Measurements from ENCODE around the gene CORO2B. TPM values are rescaled to one million over a fixed set of nuclear protein-coding genes. Genes with fewer than 3 reads are reported as not detected.
"Not testable (repeated sequence)": the region's sequence is repeated elsewhere in the genome, so short reads cannot be mapped to it uniquely, and the experiment has no call there.

The CORO2B gene
- total and polyA plus RNA-seq, 10 donors: 0.93 to 8.8 (median 3.6) TPM

GRCh38 chr15:68743256-68743655 lies 164.5 kb downstream of the CORO2B start:
- no peak for DNase-seq
- no peak for TF ChIP-seq CTCF (IDR thresholded peaks at IDR 0.05 in 8 of 11, conservative IDR thresholded peaks at IDR 0.05 in 3 of 11)
- no peak for TF ChIP-seq POLR2AphosphoS5 (IDR thresholded peaks at IDR 0.05)
- no peak for TF ChIP-seq POLR2A (IDR thresholded peaks at IDR 0.05)
- no peaks in the 10 kb centered on the region for H3K27me3 ChIP-seq (replicated peaks in 1 of 7)
- intact Hi-C loops (cut with DNase I; ENCODE audit: low total_unique reads): no loop called here
- H3K9me3 ChIP-seq: no peaks in the 10 kb centered on the region
- no peak overlapping the region for H3K4me3 ChIP-seq
- no peak overlapping the region for H3K27ac ChIP-seq
- no peaks in the 10 kb centered on the region for H3K4me1 ChIP-seq
- no peaks in the 10 kb centered on the region for H3K36me3 ChIP-seq
- 86 to 96% (median 94%) methylated on average over 3 of the region's 3 CpGs for WGBS, 5 donors

- Histone ChIP-seq H3K4me1 (peaks cover 0 to 5% (median 0%) of the 10 kb centered on the region in 6 donors), H3K4me3 (no peak overlapping the region), H3K27ac (no peak overlapping the region), H3K9me3 (peaks cover 0 to 10% (median 5%) of the 10 kb centered on the region in 8 donors), H3K36me3 (no peaks in the 10 kb centered on the region), H3K27me3 (replicated peaks in 1 of 7) (no peaks in the 10 kb centered on the region)
- intact Hi-C loops (cut with DNase I; ENCODE audit: low total_unique reads): no loop called here
- 82 to 91% (median 88%) methylated on average over 7 of the region's 7 CpGs for WGBS, 5 donors
- DNase-seq: no peak
- TF ChIP-seq POLR2A (IDR thresholded peaks at IDR 0.05) (no peak), POLR2AphosphoS5 (IDR thresholded peaks at IDR 0.05) (no peak), CTCF (IDR thresholded peaks at IDR 0.05 in 8 of 11, conservative IDR thresholded peaks at IDR 0.05 in 3 of 11) (no peak)
Observed at GRCh38 chr15:68749365-68749764, 170.6 kb downstream of the CORO2B start.

- Histone ChIP-seq H3K4me1 (peaks cover 0 to 9% (median 1%) of the 10 kb centered on the region in 6 donors), H3K36me3 (no peaks in the 10 kb centered on the region), H3K27ac (no peak overlapping the region), H3K27me3 (replicated peaks in 1 of 7) (no peaks in the 10 kb centered on the region), H3K4me3 (no peak overlapping the region), H3K9me3 (peaks cover 0 to 10% (median 5%) of the 10 kb centered on the region in 8 donors)
- WGBS, 5 donors: 63 to 91% (median 79%) methylated on average over 2 of the region's 2 CpGs
- no peak for TF ChIP-seq POLR2AphosphoS5 (IDR thresholded peaks at IDR 0.05)
- no peak for TF ChIP-seq CTCF (IDR thresholded peaks at IDR 0.05 in 8 of 11, conservative IDR thresholded peaks at IDR 0.05 in 3 of 11)
- TF ChIP-seq POLR2A (IDR thresholded peaks at IDR 0.05): no peak
- no peak for DNase-seq
- intact Hi-C loops (cut with DNase I; ENCODE audit: low total_unique reads): no loop called here
Observed at GRCh38 chr15:68749793-68750192, 171.0 kb downstream of the CORO2B start.

- intact Hi-C loops (cut with DNase I; ENCODE audit: low total_unique reads): no loop called here
- H3K27me3 ChIP-seq (replicated peaks in 1 of 7): no peaks in the 10 kb centered on the region
- no peak overlapping the region for H3K4me3 ChIP-seq
- DNase-seq: no peak
- H3K27ac ChIP-seq: no peak overlapping the region
- no peaks in the 10 kb centered on the region for H3K36me3 ChIP-seq
- H3K4me1 ChIP-seq: peaks cover 0 to 22% (median 2%) of the 10 kb centered on the region in 6 donors
- no peak for TF ChIP-seq POLR2A (IDR thresholded peaks at IDR 0.05)
- peaks cover 0 to 10% (median 5%) of the 10 kb centered on the region in 8 donors for H3K9me3 ChIP-seq
Observed at GRCh38 chr15:68751622-68752021, 172.8 kb downstream of the CORO2B start.

GRCh38 chr15:68755731-68756130 lies 176.9 kb downstream of the CORO2B start:
- Histone ChIP-seq H3K9me3 (no peaks in the 10 kb centered on the region), H3K27ac (peak overlapping the region in 2 of 8 donors; percentile 79 to 84), H3K4me3 (no peak overlapping the region), H3K27me3 (replicated peaks in 1 of 7) (peaks cover 0 to 7% (median 0%) of the 10 kb centered on the region in 7 donors), H3K4me1 (peaks cover 0 to 22% (median 2%) of the 10 kb centered on the region in 6 donors), H3K36me3 (no peaks in the 10 kb centered on the region)
- intact Hi-C loops (cut with DNase I; ENCODE audit: low total_unique reads): no loop called here
- no peak for DNase-seq
- TF ChIP-seq CTCF (IDR thresholded peaks at IDR 0.05 in 8 of 11, conservative IDR thresholded peaks at IDR 0.05 in 3 of 11) (no peak), POLR2A (IDR thresholded peaks at IDR 0.05) (no peak), POLR2AphosphoS5 (IDR thresholded peaks at IDR 0.05) (no peak)
- WGBS, 5 donors: 66 to 77% (median 73%) methylated on average over 2 of the region's 2 CpGs

- DNase-seq; H3K4me3 ChIP-seq; H3K36me3 ChIP-seq; H3K27ac ChIP-seq; H3K9me3 ChIP-seq; intact Hi-C loops (cut with DNase I; ENCODE audit: low total_unique reads); H3K27me3 ChIP-seq (replicated peaks in 1 of 7): not testable (repeated sequence)
- peaks cover 0 to 10% (median 0%) of the 10 kb centered on the region in 6 donors for H3K4me1 ChIP-seq
- WGBS, 5 donors: 91 to 98% (median 95%) methylated on average over 1 of the region's 1 CpG
Observed at GRCh38 chr15:68759982-68760579, 181.3 kb downstream of the CORO2B start.
